Right forelimb (tissue), 1 donor: ENCODE results near the gene EXOSC7.

Experiments used
- DNase-seq: peaks from one replicate; pipeline ENCODE4 v3.0.0-alpha.2; 2018

Gene EXOSC7

GRCh38 chr3:45056608-45057301 is 80.7 kb downstream of the EXOSC7 start:
- no peak for DNase-seq

- no peak for DNase-seq
Observed at GRCh38 chr3:45057557-45057956, 81.5 kb downstream of the EXOSC7 start.

DNA sequence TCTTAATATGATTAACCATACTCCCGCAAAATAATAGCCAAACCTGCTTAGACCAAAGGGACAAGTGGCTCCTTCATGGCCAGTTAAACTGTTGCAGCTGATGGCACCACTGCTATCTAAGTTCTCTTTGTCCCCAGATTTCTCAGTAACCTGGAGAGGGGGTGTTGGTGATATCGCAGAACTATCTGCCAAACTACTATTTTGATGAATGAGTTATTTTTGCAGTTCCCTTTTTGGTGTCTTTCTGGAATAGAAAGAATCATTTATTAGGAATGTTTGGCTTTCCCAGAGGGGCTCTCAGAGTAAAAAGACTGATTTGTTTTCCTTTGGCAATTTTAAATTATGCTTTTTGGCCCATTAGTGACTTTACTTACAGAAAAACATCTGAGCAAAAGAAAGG is 83.1 kb downstream of the EXOSC7 start:
- no peak for DNase-seq

DNA sequence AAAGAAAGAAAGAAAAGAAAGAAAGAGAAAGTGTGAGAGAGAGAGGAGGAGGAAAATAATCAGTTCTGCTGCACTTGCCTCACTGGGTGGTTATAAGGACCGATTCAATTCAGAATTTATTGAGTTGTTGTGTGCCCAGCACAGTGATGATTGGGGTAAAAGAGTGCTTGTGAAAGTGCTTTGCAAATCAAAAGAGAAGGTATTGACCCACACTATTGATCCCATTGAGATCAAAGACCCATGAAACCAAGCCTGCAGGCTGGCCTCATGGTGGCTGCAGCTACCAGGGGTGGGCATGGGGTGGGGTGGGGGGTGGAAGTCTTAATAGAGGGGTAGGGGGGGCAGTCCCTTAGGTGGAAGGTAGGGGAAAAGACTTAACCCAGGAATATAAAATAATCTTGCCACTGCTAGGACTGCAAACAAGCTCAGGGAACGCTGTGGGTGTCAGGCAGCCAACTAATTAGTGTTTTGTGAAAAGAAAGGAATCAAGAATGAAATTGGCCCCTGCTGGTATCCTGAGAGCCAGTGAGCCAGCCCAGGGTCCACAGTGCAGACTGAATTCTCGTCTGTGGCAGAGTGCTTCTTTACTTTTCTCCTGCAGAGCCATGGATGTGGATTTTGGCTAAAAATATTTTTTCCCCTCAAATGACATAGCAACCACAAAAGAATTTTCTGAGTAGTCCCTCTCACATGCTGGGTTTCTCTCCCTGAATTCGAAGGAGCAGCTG is 84.3 kb downstream of the EXOSC7 start:
- no peak for DNase-seq
